GM12878 (cell line): Measurements from ENCODE around the gene ATG13. TPM values are rescaled to one million over a fixed set of nuclear protein-coding genes. Genes with fewer than 3 reads are reported as not detected.
A peak's percentile ranks its signal among the peaks of the same experiment; 100 is the strongest.

ENCODE experiments used
- ATF2 ChIP-seq: IDR thresholded peaks from 2 replicates; pipeline ENCODE4 v1.6.1; 2012; ENCODE audit warnings: low read length, inconsistent platforms
- BHLHE40 ChIP-seq, 2 experiments: fragments of 450-650 bp in 1 of 2; IDR thresholded peaks; 2 replicates each; pipeline ENCODE4 v1.6.1; 2011 to 2017; ENCODE audit warnings: low read depth in 2 of 2, borderline replicate concordance in 1 of 2, improper control_type of control experiment in 1 of 2, low read length in 1 of 2, mild to moderate bottlenecking in 1 of 2
- CBFB ChIP-seq: IDR thresholded peaks from 2 replicates; pipeline ENCODE4 v1.6.1; 2016; ENCODE audit warnings: antibody characterized with exemption, low read depth
- CBX3 ChIP-seq: fragments of 200-600 bp; sonication (generic); IDR thresholded peaks from 2 replicates; pipeline ENCODE4 v1.6.1; 2016; ENCODE audit warnings: low read depth, borderline replicate concordance
- CREB1 ChIP-seq: IDR thresholded peaks from 2 replicates; pipeline ENCODE4 v1.6.1; 2012; ENCODE audit warnings: low read depth, mild to moderate bottlenecking, inconsistent platforms
- E2F8 ChIP-seq: fragments of 450-650 bp; IDR thresholded peaks from 2 replicates; pipeline ENCODE4 v1.6.1; 2018; ENCODE audit warnings: mild to moderate bottlenecking, low read depth, moderate library complexity; ENCODE audit not compliant: partially characterized antibody
- ETV6 ChIP-seq, 2 experiments: fragments of 450-650 bp in 1 of 2; IDR thresholded peaks in 1 of 2; conservative IDR thresholded peaks in 1 of 2; 2 replicates each; pipeline ENCODE4 v1.6.1; 2014; ENCODE audit warnings: antibody characterized with exemption in 1 of 2, borderline replicate concordance in 1 of 2, low read depth in 1 of 2, mild to moderate bottlenecking in 1 of 2, moderate library complexity in 1 of 2
- EZH2 ChIP-seq: IDR thresholded peaks from 2 replicates; pipeline ENCODE4 v1.6.1; 2012; ENCODE audit warnings: low read depth, mild to moderate bottlenecking, control low read depth, inconsistent platforms, low read length, borderline replicate concordance; ENCODE audit not compliant: control insufficient read depth
- HDAC2 ChIP-seq: fragments of 200-600 bp; sonication (generic); IDR thresholded peaks from 2 replicates; pipeline ENCODE4 v1.6.1; 2017
- MAX ChIP-seq: IDR thresholded peaks from 2 replicates; pipeline ENCODE4 v1.6.1; 2012; ENCODE audit warnings: low read depth, low read length, improper control_type of control experiment
- MTA3 ChIP-seq: IDR thresholded peaks from 2 replicates; pipeline ENCODE4 v1.6.1; 2012; ENCODE audit warnings: low read length, inconsistent platforms, borderline replicate concordance
- MYB ChIP-seq: fragments of 150-350 bp; IDR thresholded peaks from 2 replicates; pipeline ENCODE4 v1.6.1; 2014; ENCODE audit warnings: mild to moderate bottlenecking, low read depth, low read length, borderline replicate concordance
- NFYB ChIP-seq: IDR thresholded peaks from 2 replicates; pipeline ENCODE4 v1.6.1; 2011; ENCODE audit warnings: low read depth, mild to moderate bottlenecking, low read length, improper control_type of control experiment, moderate library complexity; ENCODE audit not compliant: insufficient read depth
- NKRF ChIP-seq: fragments of 450-650 bp; conservative IDR thresholded peaks from 2 replicates; pipeline ENCODE4 v1.6.1; 2017; ENCODE audit warnings: mild to moderate bottlenecking, moderate library complexity
- RB1 ChIP-seq: fragments of 450-650 bp; formaldehyde crosslinking; IDR thresholded peaks from 2 replicates; pipeline ENCODE4 v1.6.1; 2017; ENCODE audit warnings: mild to moderate bottlenecking, borderline replicate concordance
- RELB ChIP-seq: fragments of 450-650 bp; IDR thresholded peaks from 2 replicates; pipeline ENCODE4 v1.6.1; 2017; ENCODE audit warnings: low read depth, mild to moderate bottlenecking, moderate library complexity
- RUNX3 ChIP-seq: IDR thresholded peaks from 2 replicates; pipeline ENCODE4 v1.6.1; 2012; ENCODE audit warnings: low read length, inconsistent platforms
- SPI1 ChIP-seq: IDR thresholded peaks from 2 replicates; pipeline ENCODE4 v1.6.1; 2011; ENCODE audit warnings: low read depth, mild to moderate bottlenecking, low read length, moderate library complexity, borderline replicate concordance; ENCODE audit not compliant: insufficient read depth
- SREBF1 ChIP-seq: IDR thresholded peaks from 2 replicates; pipeline ENCODE4 v1.6.1; 2012; ENCODE audit warnings: mild to moderate bottlenecking, low read length
- SRF ChIP-seq, 2 experiments: IDR thresholded peaks; 2 replicates each; pipeline ENCODE4 v1.6.1; 2011; ENCODE audit warnings: low read depth in 2 of 2, low read length in 2 of 2, mild to moderate bottlenecking in 1 of 2, moderate library complexity in 1 of 2
- ZBED1 ChIP-seq: IDR thresholded peaks from 2 replicates; pipeline ENCODE4 v1.6.1; 2016; ENCODE audit warnings: borderline replicate concordance
- polyA plus RNA-seq, 11 experiments: library from polyadenylated mRNA; depleted of rRNA in 4 of 11; unstranded in 6 of 11; stranded (reverse) in 5 of 11; fragments of >200 nt; fragmentation: Nextera tagmentation in 4 of 11; fragmentation: Illumina TruSeq in 1 of 11; extraction: Ambion mirVana in 4 of 11; extraction: Trizol in 1 of 11; gene quantifications; 1 replicate in 1 of 11; 2 replicates in 10 of 11; pipeline versions ENCODE4 v1.2.1 to v1.2.3, GENCODE V29; 2011 to 2016; ENCODE audit warnings: inconsistent platforms in 2 of 11, missing spikeins in 2 of 11, low read depth in 1 of 11
- total RNA-seq, 4 experiments: library from RNA; depleted of rRNA in 3 of 4; stranded (reverse); fragments of >200 nt in 3 of 4; fragmentation: Illumina TruSeq in 1 of 4; extraction: Trizol in 1 of 4; gene quantifications; 2 replicates each; pipeline versions ENCODE4 v1.2.1 to v1.2.3, GENCODE V29; 2013 to 2021

ATG13 gene
- total and polyA plus RNA-seq, 10 of the 15 experiments (the other 5 are each of a cell fraction or from before 2014, with no cell fraction given), result 10.9 to 61.6 (median 50.9) TPM

- TF ChIP-seq E2F8 (peak; percentile 92), SREBF1 (no peak), BHLHE40 (IDR thresholded peaks at IDR 0.05; ENCODE audit: borderline replicate concordance in 1 of 2, low read depth in 2 of 2, low read length in 1 of 2) (peak in 1 of 2 experiments; percentile 35; a peak in 1 of 4 replicates), SRF (IDR thresholded peaks at IDR 0.05; ENCODE audit: low read depth in 2 of 2, low read length in 2 of 2) (0 out of 4 replicates have a peak, but pooled peaks of 1 of the 2 experiments have one; percentile 33), SPI1 (no peak), NFYB (no peak), RB1 (peak; percentile 30; the same call in 1 of the 2 replicates), CBFB (0 out of 2 replicates have a peak, but pooled peaks have one; percentile 35), EZH2 (no peak), RELB (peak; percentile 95), RUNX3 (peak; percentile 93), ATF2 (no peak), MTA3 (no peak), NKRF (peak; percentile 82), CBX3 (no peak), ETV6 (conservative IDR thresholded peaks at IDR 0.05 in 1 of 2, IDR thresholded peaks at IDR 0.05 in 1 of 2; ENCODE audit: borderline replicate concordance in 1 of 2, low read depth in 1 of 2) (no peak), ZBED1 (no peak), MYB (no peak), MAX (peak; percentile 56; the same call in 1 of the 2 replicates), HDAC2 (no peak), CREB1 (peak; percentile 83)
These were observed at the start of gene ATG13, which contains the start of gene HARBI1 (continued) for GRCh38 chr11:46617134-46617971.
